HG02798 (cell line): ENCODE data around the gene TRAPPC10.

Source experiments
- ATAC-seq: cut with Tn5 transposase; IDR thresholded peaks from one replicate; pipeline ENCODE4 v1.9.1; 2021; ENCODE audit warnings: mild to moderate bottlenecking; ENCODE audit not compliant: unreplicated experiment, poor library complexity

The TRAPPC10 gene

GRCh38 chr21:44011579-44012473, at the start of gene TRAPPC10:
Gene TRAPPC10 (plus strand): TSS chr21:44012309. CDS start chr21:44012494, 185 bp downstream.
- ATAC-seq, result peak; percentile 72

GRCh38 chr21:43965911-43966585, 46.1 kb upstream of the TRAPPC10 start:
- ATAC-seq, result no peak

- no peak for ATAC-seq
These were observed 45.1 kb upstream of the TRAPPC10 start for GRCh38 chr21:43966946-43967512.

GRCh38 chr21:43967981-43968380, 44.1 kb upstream of the TRAPPC10 start:
- no peak for ATAC-seq

- ATAC-seq, result no peak
These were observed 43.5 kb upstream of the TRAPPC10 start for GRCh38 chr21:43968410-43969114.

GRCh38 chr21:43969115-43969444, 43.0 kb upstream of the TRAPPC10 start:
- no peak for ATAC-seq

GRCh38 chr21:43970551-43970950, 41.6 kb upstream of the TRAPPC10 start:
- ATAC-seq, result no peak

- ATAC-seq, result no peak
These were observed 40.7 kb upstream of the TRAPPC10 start for GRCh38 chr21:43971201-43971991.

GRCh38 chr21:43971992-43972255, 40.2 kb upstream of the TRAPPC10 start:
- no peak for ATAC-seq

GRCh38 chr21:43972850-43973633, 39.1 kb upstream of the TRAPPC10 start:
- ATAC-seq, result no peak

- ATAC-seq, result no peak
These were observed 38.5 kb upstream of the TRAPPC10 start for GRCh38 chr21:43973634-43973955.

GRCh38 chr21:43974791-43975468, 37.2 kb upstream of the TRAPPC10 start:
- peak; percentile 9 for ATAC-seq

GRCh38 chr21:43975469-43976098, 36.5 kb upstream of the TRAPPC10 start:
- peak; percentile 50 for ATAC-seq

- no peak for ATAC-seq
These were observed 35.4 kb upstream of the TRAPPC10 start for GRCh38 chr21:43976661-43977060.

- no peak for ATAC-seq
These were observed 34.0 kb upstream of the TRAPPC10 start for GRCh38 chr21:43978060-43978459.

- no peak for ATAC-seq
These were observed 32.5 kb upstream of the TRAPPC10 start for GRCh38 chr21:43979654-43980053.

GRCh38 chr21:43981151-43981870, 30.8 kb upstream of the TRAPPC10 start:
- ATAC-seq, result no peak

- no peak for ATAC-seq
These were observed 30.3 kb upstream of the TRAPPC10 start for GRCh38 chr21:43981871-43982210.
